ENCODE measurements around the gene ANXA6. TPM values are rescaled to one million over a fixed set of nuclear protein-coding genes. Genes with fewer than 3 reads are reported as not detected.
"Not testable (repeated sequence)": the region's sequence is repeated elsewhere in the genome, so short reads cannot be mapped to it uniquely, and the experiment has no call there.

The ANXA6 gene
- total RNA-seq, 4 donors from 2014 or later = 8.6 to 80.3 (median 24.9) TPM

- Histone ChIP-seq H3K27ac (peak overlapping the region in 1 of 4 donors; percentile 9), H3K36me3 (peaks cover 0 to 70% (median 10%) of the 10 kb centered on the region in 3 donors), H3K9me3 (no peaks in the 10 kb centered on the region), H3K4me3 (no peak overlapping the region), H3K4me1 (no peaks in the 10 kb centered on the region), H3K27me3 (no peaks in the 10 kb centered on the region)
- intact Hi-C loops (cut with DNase I) = no loop called here
- WGBS, 2 donors = 66 to 85% methylated on average over 3 of the region's 4 CpGs
- TF ChIP-seq POLR2A (IDR thresholded peaks at IDR 0.05) (no peak), CTCF (IDR thresholded peaks at IDR 0.05) (no peak)
- DNase-seq = no peak
Observed at GRCh38 chr5:151181818-151182523, 24.4 kb upstream of the ANXA6 start.

- Histone ChIP-seq H3K27ac (no peak overlapping the region), H3K9me3 (no peaks in the 10 kb centered on the region), H3K36me3 (peaks cover 0 to 58% (median 10%) of the 10 kb centered on the region in 3 donors), H3K4me3 (no peak overlapping the region), H3K27me3 (no peaks in the 10 kb centered on the region), H3K4me1 (no peaks in the 10 kb centered on the region)
- no peak for TF ChIP-seq POLR2A (IDR thresholded peaks at IDR 0.05)
- no peak for TF ChIP-seq CTCF (IDR thresholded peaks at IDR 0.05)
- DNase-seq = no peak
- WGBS, 2 donors = 76 to 81% methylated on average over 3 to 5 of the region's 6 CpGs
- intact Hi-C loops (cut with DNase I) = no loop called here
Observed at GRCh38 chr5:151180291-151180690, 22.7 kb upstream of the ANXA6 start.

GRCh38 chr5:151179489-151179840 lies 21.9 kb upstream of the ANXA6 start:
- H3K27ac ChIP-seq = no peak overlapping the region
- no peaks in the 10 kb centered on the region for H3K9me3 ChIP-seq
- TF ChIP-seq POLR2A (IDR thresholded peaks at IDR 0.05) = no peak
- no peak for TF ChIP-seq CTCF (IDR thresholded peaks at IDR 0.05)
- no peaks in the 10 kb centered on the region for H3K4me1 ChIP-seq
- no peaks in the 10 kb centered on the region for H3K27me3 ChIP-seq
- WGBS, 2 donors = 88% methylated on average over 4 of the region's 4 CpGs; no CpG with 5 or more reads in 1 of the 2 donors
- intact Hi-C loops (cut with DNase I) = no loop called here
- no peak for DNase-seq
- H3K36me3 ChIP-seq = peaks cover 0 to 50% (median 3%) of the 10 kb centered on the region in 3 donors
- no peak overlapping the region for H3K4me3 ChIP-seq

GRCh38 chr5:151178777-151179488 lies 21.4 kb upstream of the ANXA6 start:
- TF ChIP-seq CTCF (IDR thresholded peaks at IDR 0.05) = no peak
- Histone ChIP-seq H3K4me3 (no peak overlapping the region), H3K4me1 (peaks cover 0 to 4% (median 0%) of the 10 kb centered on the region in 3 donors), H3K27ac (no peak overlapping the region), H3K36me3 (peaks cover 0 to 44% (median 0%) of the 10 kb centered on the region in 3 donors), H3K9me3 (no peaks in the 10 kb centered on the region), H3K27me3 (no peaks in the 10 kb centered on the region)
- DNase-seq = no peak
- intact Hi-C loops (cut with DNase I) = no loop called here
- WGBS, 2 donors = 84 to 93% methylated on average over 5 of the region's 5 CpGs

- no peaks in the 10 kb centered on the region for H3K27me3 ChIP-seq
- H3K4me1 ChIP-seq = peaks cover 0 to 9% (median 3%) of the 10 kb centered on the region in 3 donors
- no peak for DNase-seq
- intact Hi-C loops (cut with DNase I) = no loop called here
- TF ChIP-seq POLR2A (IDR thresholded peaks at IDR 0.05) (no peak), CTCF (IDR thresholded peaks at IDR 0.05) (no peak)
- 88 to 100% methylated on average over 1 of the region's 1 CpG for WGBS, 2 donors
- no peak overlapping the region for H3K4me3 ChIP-seq
- H3K9me3 ChIP-seq = no peaks in the 10 kb centered on the region
- H3K27ac ChIP-seq = no peak overlapping the region
- H3K36me3 ChIP-seq = peaks cover 0 to 39% (median 0%) of the 10 kb centered on the region in 3 donors
Observed at GRCh38 chr5:151178372-151178771, 20.8 kb upstream of the ANXA6 start.

- H3K9me3 ChIP-seq; H3K27ac ChIP-seq; H3K4me1 ChIP-seq; intact Hi-C loops (cut with DNase I); DNase-seq; H3K4me3 ChIP-seq; H3K27me3 ChIP-seq: not testable (repeated sequence)
- peaks cover 0 to 19% (median 0%) of the 10 kb centered on the region in 3 donors for H3K36me3 ChIP-seq
- 63 to 94% methylated on average over 4 of the region's 5 CpGs for WGBS, 2 donors
Observed at GRCh38 chr5:151176268-151176667, 18.7 kb upstream of the ANXA6 start.

All from esophagus squamous epithelium (tissue), 5 donors.